HepG2 (cell line): ENCODE measurements around the gene CCR9. TPM values are rescaled to one million over a fixed set of nuclear protein-coding genes. Genes with fewer than 3 reads are reported as not detected.

Source experiments
- BHLHE40 ChIP-seq: IDR thresholded peaks from 2 replicates; pipeline ENCODE4 v1.6.1; 2011; ENCODE audit warnings: low read length, improper control_type of control experiment
- ESRRA ChIP-seq: sonication (generic); formaldehyde crosslinking; IDR thresholded peaks from 2 replicates; pipeline ENCODE4 v1.5.1; 2020; ENCODE audit warnings: mild to moderate bottlenecking, low read depth, missing genetic modification reagents
- FOSL1 ChIP-seq: sonication (generic); formaldehyde crosslinking; IDR thresholded peaks from 2 replicates; pipeline ENCODE4 v1.9.0; 2021; ENCODE audit warnings: missing genetic modification reagents, borderline replicate concordance
- GABPA ChIP-seq, 2 experiments: IDR thresholded peaks; 2 replicates each; pipeline ENCODE4 v1.6.1; 2011 to 2016; ENCODE audit warnings: low read depth in 2 of 2, low read length in 1 of 2, missing biosample characterization in 1 of 2, missing genetic modification characterization in 1 of 2
- GATAD1 ChIP-seq: IDR thresholded peaks from 2 replicates; pipeline ENCODE4 v1.6.1; 2016; ENCODE audit warnings: missing genetic modification reagents, missing compliant biosample characterization
- HOXA7 ChIP-seq: sonication (generic); formaldehyde crosslinking; IDR thresholded peaks from 2 replicates; pipeline ENCODE4 v1.8.1; 2022; ENCODE audit warnings: mild to moderate bottlenecking, missing genetic modification reagents, moderate library complexity
- HOXD1 ChIP-seq: sonication (generic); formaldehyde crosslinking; IDR thresholded peaks from 2 replicates; pipeline ENCODE4 v1.5.0; 2020; ENCODE audit warnings: missing genetic modification reagents
- NR1H2 ChIP-seq: sonication (generic); formaldehyde crosslinking; IDR thresholded peaks from 2 replicates; pipeline ENCODE4 v1.8.1; 2022; ENCODE audit warnings: low read depth, missing genetic modification reagents, borderline replicate concordance
- NRL ChIP-seq: sonication (generic); formaldehyde crosslinking; IDR thresholded peaks from 2 replicates; pipeline ENCODE4 v1.5.0; 2020; ENCODE audit warnings: missing genetic modification reagents, mild to moderate bottlenecking, moderate library complexity, borderline replicate concordance
- RORA ChIP-seq: sonication (generic); formaldehyde crosslinking; IDR thresholded peaks from 2 replicates; pipeline ENCODE4 v1.5.0; 2020; ENCODE audit warnings: mild to moderate bottlenecking, missing genetic modification reagents, moderate library complexity
- SETDB1 ChIP-seq: sonication (generic); formaldehyde crosslinking; IDR thresholded peaks from 2 replicates; pipeline ENCODE4 v1.5.1; 2020; ENCODE audit warnings: missing genetic modification reagents, mild to moderate bottlenecking, borderline replicate concordance
- SKI ChIP-seq: fragments of 450-650 bp; IDR thresholded peaks from one replicate; pipeline ENCODE4 v1.6.1; 2018; ENCODE audit warnings: mild to moderate bottlenecking; ENCODE audit not compliant: partially characterized antibody
- SNAPC5 ChIP-seq: sonication (generic); formaldehyde crosslinking; IDR thresholded peaks from 2 replicates; pipeline ENCODE4 v1.8.1; 2023; ENCODE audit warnings: mild to moderate bottlenecking, missing genetic modification reagents, borderline replicate concordance
- SRF ChIP-seq: IDR thresholded peaks from 2 replicates; pipeline ENCODE4 v1.6.1; 2011; ENCODE audit warnings: mild to moderate bottlenecking, low read depth, low read length, moderate library complexity
- THAP8 ChIP-seq: sonication (generic); formaldehyde crosslinking; IDR thresholded peaks from 2 replicates; pipeline ENCODE4 v1.5.1; 2020; ENCODE audit warnings: missing genetic modification reagents, mild to moderate bottlenecking, borderline replicate concordance
- ZMYM2 ChIP-seq: sonication (generic); formaldehyde crosslinking; IDR thresholded peaks from 2 replicates; pipeline ENCODE4 v1.8.0; 2022; ENCODE audit warnings: mild to moderate bottlenecking, missing genetic modification reagents
- ZNF513 ChIP-seq: sonication (generic); formaldehyde crosslinking; conservative IDR thresholded peaks from 2 replicates; pipeline ENCODE4 v1.5.0; 2020; ENCODE audit warnings: missing genetic modification reagents
- ZNF557 ChIP-seq: sonication (generic); formaldehyde crosslinking; IDR thresholded peaks from 2 replicates; pipeline ENCODE4 v1.4.0; 2020; ENCODE audit warnings: missing genetic modification reagents
- ZNF558 ChIP-seq: sonication (generic); formaldehyde crosslinking; IDR thresholded peaks from 2 replicates; pipeline ENCODE4 v1.9.0; 2022; ENCODE audit warnings: mild to moderate bottlenecking, missing genetic modification reagents, borderline replicate concordance
- ZNF572 ChIP-seq: sonication (generic); formaldehyde crosslinking; IDR thresholded peaks from 2 replicates; pipeline ENCODE4 v1.5.1; 2020; ENCODE audit warnings: mild to moderate bottlenecking, missing genetic modification reagents
- ZNF577 ChIP-seq: sonication (generic); formaldehyde crosslinking; IDR thresholded peaks from 2 replicates; pipeline ENCODE4 v1.4.0; 2020; ENCODE audit warnings: mild to moderate bottlenecking, low read depth, missing genetic modification reagents, borderline replicate concordance
- ZNF609 ChIP-seq: sonication (generic); formaldehyde crosslinking; IDR thresholded peaks from 2 replicates; pipeline ENCODE4 v1.4.0; 2020; ENCODE audit warnings: mild to moderate bottlenecking, missing genetic modification reagents, borderline replicate concordance
- ZNF746 ChIP-seq: sonication (generic); formaldehyde crosslinking; IDR thresholded peaks from 2 replicates; pipeline ENCODE4 v1.8.0; 2022; ENCODE audit warnings: mild to moderate bottlenecking, missing genetic modification reagents
- polyA plus RNA-seq, 8 experiments: library from polyadenylated mRNA; depleted of rRNA in 3 of 8; stranded (reverse) in 7 of 8; unstranded in 1 of 8; fragments of >200 nt; fragmentation: Illumina TruSeq in 4 of 8; extraction: Trizol in 4 of 8; gene quantifications; 2 replicates each; pipeline versions ENCODE4 v1.2.1 to v1.2.3, GENCODE V29; 2011 to 2016; ENCODE audit warnings: low read depth in 4 of 8, missing spikeins in 1 of 8, mixed read lengths in 1 of 8; ENCODE audit not compliant: insufficient read depth in 1 of 8
- total RNA-seq, 5 experiments: library from RNA; depleted of rRNA; stranded (reverse); fragments of >200 nt; fragmentation: Illumina TruSeq; extraction: Trizol; gene quantifications; 2 replicates each; pipeline ENCODE4 v1.2.3, GENCODE V29; 2016; ENCODE audit warnings: low read depth in 1 of 5

The CCR9 gene
- total and polyA plus RNA-seq, 2 of the 13 experiments (the other 11 are each of a cell fraction or from before 2014, with no cell fraction given): not detected

GRCh38 chr3:45841757-45842491, 44.4 kb upstream of the CCR9 start, which contains the start of gene LZTFL1 (continued):
- TF ChIP-seq ZNF609 (no peak), GATAD1 (CRISPR knock-in tag) (peak; percentile 90), NRL (CRISPR knock-in tag) (0 out of 2 replicates have a peak, but pooled peaks have one; percentile 49), ZNF577 (CRISPR knock-in tag) (no peak), ZNF746 (CRISPR knock-in tag) (no peak), ZMYM2 (0 out of 2 replicates have a peak, but pooled peaks have one; percentile 43), HOXA7 (CRISPR knock-in tag) (no peak), BHLHE40 (peak; percentile 94), SETDB1 (CRISPR knock-in tag) (peak; percentile 92), ZNF558 (no peak; the same call in 1 of the 2 replicates), SKI (no peak), NR1H2 (CRISPR knock-in tag) (no peak), ZNF572 (CRISPR knock-in tag) (no peak), RORA (CRISPR knock-in tag) (no peak), ESRRA (CRISPR knock-in tag) (no peak), SRF (no peak), SNAPC5 (0 out of 2 replicates have a peak, but pooled peaks have one; percentile 45), ZNF557 (CRISPR knock-in tag) (no peak), THAP8 (CRISPR knock-in tag) (no peak), FOSL1 (CRISPR knock-in tag) (no peak), GABPA (IDR thresholded peaks at IDR 0.05; ENCODE audit: low read depth, low read length) (peak; percentile 95), GABPA (CRISPR knock-in tag; IDR thresholded peaks at IDR 0.05; ENCODE audit: low read depth) (peak; percentile 99), HOXD1 (CRISPR knock-in tag) (peak; percentile 79), ZNF513 (no peak)
